NCI-H187 treated with DMSO at 0.1 percent for 48 hours (cell line): ENCODE results near the gene IGSF10.
"Not testable (repeated sequence)": the region's sequence is repeated elsewhere in the genome, so short reads cannot be mapped to it uniquely, and the experiment has no call there.

ENCODE experiments used
- DNase-seq: peaks from one replicate; lab custom pipeline; 2025; lab: John Stamatoyannopoulos, UW

The IGSF10 gene, protein sequence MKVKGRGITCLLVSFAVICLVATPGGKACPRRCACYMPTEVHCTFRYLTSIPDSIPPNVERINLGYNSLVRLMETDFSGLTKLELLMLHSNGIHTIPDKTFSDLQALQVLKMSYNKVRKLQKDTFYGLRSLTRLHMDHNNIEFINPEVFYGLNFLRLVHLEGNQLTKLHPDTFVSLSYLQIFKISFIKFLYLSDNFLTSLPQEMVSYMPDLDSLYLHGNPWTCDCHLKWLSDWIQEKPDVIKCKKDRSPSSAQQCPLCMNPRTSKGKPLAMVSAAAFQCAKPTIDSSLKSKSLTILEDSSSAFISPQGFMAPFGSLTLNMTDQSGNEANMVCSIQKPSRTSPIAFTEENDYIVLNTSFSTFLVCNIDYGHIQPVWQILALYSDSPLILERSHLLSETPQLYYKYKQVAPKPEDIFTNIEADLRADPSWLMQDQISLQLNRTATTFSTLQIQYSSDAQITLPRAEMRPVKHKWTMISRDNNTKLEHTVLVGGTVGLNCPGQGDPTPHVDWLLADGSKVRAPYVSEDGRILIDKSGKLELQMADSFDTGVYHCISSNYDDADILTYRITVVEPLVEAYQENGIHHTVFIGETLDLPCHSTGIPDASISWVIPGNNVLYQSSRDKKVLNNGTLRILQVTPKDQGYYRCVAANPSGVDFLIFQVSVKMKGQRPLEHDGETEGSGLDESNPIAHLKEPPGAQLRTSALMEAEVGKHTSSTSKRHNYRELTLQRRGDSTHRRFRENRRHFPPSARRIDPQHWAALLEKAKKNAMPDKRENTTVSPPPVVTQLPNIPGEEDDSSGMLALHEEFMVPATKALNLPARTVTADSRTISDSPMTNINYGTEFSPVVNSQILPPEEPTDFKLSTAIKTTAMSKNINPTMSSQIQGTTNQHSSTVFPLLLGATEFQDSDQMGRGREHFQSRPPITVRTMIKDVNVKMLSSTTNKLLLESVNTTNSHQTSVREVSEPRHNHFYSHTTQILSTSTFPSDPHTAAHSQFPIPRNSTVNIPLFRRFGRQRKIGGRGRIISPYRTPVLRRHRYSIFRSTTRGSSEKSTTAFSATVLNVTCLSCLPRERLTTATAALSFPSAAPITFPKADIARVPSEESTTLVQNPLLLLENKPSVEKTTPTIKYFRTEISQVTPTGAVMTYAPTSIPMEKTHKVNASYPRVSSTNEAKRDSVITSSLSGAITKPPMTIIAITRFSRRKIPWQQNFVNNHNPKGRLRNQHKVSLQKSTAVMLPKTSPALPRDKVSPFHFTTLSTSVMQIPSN (N-terminal part only)

DNA sequence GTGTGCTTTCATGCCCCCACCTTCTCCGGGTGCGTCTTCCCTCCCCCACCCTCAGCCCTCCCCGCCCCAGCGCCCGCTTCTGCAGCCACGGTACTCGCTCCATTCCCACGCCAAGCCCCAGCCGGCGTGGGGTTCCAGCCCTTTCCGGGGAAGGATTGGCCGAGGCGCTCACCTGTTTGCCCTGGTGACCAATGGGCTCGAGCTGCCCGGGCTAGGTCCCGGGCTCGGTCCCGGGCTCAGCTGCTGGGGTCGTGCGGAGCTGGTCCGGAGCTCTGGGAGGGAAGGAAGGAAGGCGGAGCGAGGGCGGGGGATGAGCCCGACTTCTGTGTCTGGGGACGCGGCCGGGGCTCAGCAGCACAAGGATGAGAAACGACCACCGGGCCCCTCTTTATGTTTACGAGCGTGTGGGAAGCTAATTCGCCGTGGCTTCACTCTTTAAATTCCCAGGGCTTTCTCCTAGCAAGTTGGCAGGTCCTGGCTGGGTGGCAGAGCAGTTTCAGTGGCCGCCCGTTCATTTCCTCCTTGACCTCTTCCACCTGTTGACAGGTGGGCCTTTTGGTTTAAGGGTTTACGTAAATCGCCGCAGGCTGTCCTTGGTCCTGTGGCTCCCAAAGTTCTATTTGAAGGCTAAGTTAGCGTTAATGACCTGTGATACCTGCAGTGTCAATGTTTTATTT, at the start of gene IGSF10:
TSS of gene IGSF10 (minus strand) at position 288 of the 677 bp plus-strand sequence. CDS start 2,352 bp downstream, outside the sequence.
- DNase-seq = no peak

DNA sequence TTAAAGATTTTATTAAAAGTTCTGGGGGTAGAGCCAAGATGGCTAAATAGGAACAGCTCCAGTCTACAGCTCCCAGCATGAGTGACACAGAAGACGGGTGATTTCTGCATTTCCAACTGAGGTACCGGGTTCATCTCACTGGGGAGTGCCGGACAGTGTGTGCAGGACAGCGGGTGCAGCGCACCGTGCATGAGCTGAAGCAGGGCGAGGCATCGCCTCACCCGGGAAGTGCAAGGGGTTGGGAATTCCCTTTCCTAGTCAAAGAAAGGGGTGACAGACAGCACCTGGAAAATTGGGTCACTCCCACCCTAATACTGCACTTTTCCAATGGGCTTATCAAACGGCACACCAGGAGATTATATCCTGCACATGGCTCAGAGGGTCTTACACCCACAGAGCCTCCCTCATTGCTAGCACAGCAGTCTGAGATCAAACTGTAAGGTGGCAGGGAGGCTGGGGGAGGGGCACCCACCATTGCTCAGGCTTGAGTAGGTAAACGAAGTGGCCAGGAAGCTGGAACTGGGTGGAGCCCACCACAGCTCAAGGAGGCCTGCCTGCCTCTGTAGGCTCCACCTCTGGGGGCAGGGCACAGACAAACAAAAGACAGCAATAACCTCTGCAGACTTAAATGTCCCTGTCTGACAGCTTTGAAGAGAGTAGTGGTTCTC, 48.7 kb upstream of the IGSF10 start:
- DNase-seq = not testable (repeated sequence)

DNA sequence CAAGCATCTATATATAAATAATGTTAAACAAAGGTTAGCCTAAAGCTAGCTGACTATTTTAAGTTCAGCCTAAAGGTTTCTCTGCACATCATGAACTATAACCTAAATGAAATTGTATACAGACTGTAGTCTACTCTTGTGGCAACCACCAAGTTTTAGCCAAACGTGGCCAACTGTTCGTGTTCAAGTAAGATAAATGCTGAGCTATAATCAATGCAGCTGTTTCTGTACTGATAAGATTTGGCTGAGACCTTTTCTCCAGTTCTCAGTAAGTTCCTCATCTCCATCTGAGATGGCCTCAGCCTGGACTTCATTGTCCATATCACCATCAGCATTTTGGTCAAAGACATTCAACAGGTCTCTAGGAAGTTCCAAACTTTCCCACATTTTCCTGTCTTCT, 43.7 kb upstream of the IGSF10 start:
- DNase-seq = no peak

DNA sequence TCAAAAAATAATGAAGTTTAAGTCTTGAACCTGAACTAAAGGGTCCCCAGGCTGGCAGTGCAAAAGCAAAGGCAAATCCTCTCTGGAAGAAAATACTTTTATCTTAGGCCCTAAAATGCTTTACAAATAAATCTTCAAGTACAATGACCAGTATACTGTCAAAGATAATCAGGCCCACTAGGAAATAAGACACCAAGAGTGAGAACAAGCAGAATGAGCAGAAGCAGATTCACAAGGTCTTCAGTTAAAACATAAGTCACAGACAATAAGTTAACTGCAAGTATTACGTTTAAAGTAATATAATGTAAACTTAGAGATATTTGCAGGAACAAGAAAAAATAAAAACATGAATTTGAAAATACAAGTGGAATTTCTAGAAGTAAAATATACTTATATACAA, 42.2 kb upstream of the IGSF10 start:
- DNase-seq = no peak

DNA sequence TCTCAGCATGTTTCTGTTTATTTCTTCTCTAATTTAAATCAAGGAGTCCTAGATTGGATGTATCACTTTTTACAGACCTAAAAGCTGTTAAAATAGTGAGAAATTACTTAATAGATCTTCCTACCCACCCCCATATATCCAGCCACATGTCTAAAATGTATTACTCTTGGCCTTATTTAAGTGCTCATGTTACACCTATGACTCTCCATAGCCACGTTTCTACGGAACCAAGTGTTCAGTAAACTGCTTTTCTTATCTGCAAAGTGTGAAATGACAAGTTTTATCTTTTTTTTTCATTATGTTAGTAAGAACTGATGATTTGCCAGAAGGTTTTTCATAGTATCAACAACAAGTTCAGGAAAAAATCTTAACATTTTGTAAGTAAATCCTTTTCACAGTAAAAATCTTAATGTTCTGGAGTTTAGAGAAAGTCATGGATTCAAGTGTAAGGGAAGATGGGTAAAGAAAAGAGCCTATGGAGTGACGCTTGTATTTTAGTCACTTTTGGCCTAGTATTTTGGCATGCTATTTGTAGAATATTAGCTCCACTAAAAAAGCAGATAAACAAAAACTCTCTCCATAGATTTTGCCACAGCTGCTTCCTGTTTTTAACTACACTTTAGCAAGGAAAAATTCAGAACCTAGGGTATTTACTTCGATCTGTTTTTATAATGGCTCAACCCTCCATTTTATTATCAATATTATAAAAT, 41.2 kb upstream of the IGSF10 start:
- no peak for DNase-seq

DNA sequence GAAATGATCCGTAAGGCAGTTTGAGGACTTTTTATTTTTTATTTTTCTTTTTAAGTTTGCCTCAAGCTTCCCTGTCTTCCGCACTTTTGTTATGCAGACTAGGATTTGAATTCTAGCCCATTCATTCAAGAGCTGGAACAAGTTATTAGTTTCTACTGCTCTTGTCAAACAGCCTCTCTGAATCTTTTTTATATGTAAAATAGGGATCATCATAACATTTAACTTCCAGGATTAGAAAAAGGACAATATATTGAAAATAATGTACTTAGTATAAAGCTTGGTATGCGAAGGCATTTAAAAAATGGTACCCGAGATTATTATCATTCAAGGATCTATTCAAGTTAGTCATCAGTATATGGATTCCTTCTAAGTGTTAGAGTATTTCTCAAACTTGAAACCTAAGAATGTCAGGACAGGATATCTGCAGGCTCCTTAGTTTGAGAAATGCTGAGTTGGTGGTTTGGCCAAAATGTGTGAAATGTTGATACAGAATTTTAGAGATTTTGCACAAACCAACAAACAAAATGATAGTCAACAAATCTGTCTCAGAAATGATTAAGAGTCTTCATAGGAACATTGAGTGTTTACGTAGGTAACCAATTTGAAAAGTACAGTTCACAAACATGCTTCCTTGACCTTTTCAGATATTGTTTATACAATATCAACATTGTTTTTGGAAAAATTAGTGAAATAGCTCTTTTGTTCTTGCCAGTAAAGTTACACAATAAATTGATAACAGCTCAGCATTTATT, 40.5 kb upstream of the IGSF10 start:
- DNase-seq = no peak

DNA sequence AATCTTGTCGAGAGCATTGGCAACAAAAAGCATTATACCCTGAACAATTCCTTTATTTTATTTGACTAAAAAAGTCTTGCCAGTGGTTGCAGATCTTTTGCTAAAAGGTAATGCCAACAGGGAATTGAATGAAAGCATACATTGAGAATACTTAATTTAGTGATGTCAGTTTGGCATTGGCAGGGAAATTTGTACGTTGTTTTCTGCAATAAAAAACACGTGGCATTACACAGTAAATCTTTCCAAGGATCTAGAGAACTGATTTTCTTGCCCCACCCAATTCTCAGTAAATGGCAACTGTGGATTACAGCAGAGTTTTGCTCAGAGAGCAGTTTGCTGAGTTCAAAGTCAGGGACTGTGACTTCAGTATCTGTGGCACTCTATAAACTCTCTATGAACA, 38.3 kb upstream of the IGSF10 start:
- DNase-seq = no peak

DNA sequence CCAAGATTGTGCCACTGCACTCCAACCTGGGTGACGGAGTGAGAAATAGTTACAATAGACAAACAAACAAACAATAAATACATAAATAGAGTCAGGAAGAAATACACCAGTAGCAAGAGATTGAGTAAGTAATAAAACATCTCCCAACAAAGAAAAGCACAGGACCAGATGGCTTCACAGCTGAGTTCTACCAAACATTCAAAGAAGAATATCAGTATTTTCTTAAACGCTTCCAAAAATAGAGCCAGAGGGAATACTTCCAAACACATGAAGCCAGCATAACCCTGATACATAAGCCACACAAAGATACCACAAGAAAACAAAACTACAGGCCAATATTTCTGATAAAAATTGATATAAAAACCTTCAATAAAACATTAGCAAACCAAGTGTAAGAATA, 30.7 kb upstream of the IGSF10 start:
- DNase-seq = no peak

DNA sequence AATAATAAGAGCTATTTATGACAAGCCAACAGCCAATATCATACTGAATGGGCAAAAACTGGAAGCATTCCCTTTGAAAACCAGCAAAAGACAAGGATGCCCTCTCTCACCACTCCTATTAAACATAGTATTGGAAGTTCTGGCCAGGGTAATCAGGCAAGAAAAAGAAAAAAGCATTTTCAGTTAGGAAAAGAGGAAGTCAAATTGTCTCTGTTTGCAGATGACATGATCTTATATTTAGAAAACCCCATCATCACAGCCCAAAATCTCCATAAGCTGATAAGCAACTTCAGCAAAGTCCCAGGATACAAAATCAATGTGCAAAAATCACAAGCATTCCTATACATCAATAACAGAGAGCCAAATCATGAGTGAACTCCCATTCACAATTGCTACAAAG, 27.0 kb upstream of the IGSF10 start:
- DNase-seq = not testable (repeated sequence)

DNA sequence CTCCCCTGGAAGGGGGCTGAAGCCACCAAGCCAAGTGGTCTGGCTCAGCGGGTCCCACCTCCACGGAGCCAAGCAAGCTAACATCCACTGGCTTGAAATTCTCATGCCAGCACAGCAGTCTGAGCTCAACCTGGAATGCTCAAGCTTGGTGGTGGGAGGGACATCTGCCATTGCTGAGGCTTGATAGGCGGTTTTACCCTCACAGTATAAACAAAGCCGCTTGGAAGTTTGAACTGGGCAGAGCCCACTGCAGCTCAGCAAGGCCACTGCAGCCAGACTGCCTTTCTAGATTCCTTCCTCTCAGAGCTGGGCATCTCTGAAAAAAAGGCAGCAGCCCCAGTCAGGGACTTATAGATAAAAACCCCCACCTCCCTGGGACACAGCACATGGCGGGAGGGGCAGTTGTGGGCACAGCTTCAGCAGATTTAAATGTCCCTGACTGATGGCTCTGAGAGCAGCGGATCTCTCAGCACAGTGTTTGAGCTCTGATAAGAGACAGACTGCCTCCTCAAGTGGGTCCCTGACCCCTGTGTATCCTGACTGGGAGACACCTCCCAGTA, 23.2 kb upstream of the IGSF10 start:
- no peak for DNase-seq

DNA sequence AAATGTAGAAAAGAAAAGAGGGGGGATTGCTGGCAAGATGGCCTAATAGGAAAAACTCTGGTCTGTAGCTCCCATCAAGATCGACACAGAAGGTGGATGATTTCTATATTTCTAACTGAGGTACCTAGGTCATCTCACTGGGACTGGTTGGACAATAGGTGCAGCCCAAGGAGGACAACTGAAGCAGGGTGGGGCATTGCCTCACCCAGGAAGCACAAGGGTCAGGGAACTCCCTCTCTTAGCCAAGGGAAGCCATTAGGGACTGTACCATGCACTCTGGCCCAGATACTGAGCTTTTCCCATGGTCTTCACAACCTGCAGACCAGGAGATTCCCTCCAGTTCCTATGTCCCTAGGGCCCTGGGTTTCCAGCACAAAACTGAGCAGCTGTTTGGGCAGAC, 22.6 kb upstream of the IGSF10 start:
- no peak for DNase-seq

DNA sequence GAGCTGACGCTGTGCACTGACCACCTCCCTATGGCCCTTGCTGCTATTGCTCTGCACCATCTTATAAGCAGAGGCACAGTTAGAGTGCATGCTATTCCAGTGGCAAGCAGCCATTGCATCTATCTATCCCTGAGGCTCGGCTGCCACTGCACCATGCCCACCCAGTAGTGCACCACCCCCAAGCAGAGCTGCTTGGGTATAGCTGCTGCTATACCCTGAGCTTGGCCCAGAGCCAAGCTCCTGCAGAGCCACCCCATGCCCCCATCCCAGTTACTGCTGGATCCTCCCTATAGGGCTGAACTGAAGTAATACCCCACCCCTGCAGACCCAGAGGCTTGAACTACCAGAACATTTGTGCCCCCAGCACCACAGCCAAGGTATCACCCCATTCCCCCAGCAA, 19.6 kb upstream of the IGSF10 start:
- DNase-seq = no peak

DNA sequence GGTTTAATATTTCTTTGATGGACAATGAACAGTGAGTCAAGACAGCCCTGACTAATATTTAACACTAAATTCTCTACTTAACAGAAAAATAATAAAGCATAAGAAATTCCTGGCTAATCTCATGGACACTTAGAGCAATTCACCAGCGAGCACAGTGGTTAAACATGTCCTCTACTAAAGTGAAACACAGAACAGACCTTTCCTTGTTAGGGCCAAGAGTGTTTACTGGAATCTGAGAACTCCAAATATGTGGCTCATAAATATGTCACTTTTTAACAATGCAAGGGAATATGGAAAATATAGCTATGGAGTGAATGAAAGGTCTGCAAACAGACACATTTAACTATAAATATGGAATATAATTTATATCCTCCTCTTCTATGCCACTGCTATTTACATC, 18.6 kb upstream of the IGSF10 start:
- DNase-seq = no peak

DNA sequence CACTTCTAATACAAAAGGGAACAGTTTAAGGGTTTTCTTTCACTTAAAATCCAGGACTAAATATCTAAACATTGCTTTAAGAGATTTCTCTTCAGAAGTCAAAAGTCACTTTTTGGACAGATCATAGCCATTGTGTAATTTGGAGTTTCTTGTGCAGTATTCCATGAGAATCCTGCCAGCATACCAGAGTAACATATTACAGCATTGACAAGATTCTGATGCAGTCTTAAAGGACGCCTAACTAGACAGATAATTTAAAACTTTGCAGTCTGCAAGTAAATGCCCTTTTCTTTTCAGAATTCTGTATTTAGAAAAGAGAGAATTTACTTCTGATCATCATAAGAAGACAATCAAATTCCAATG, 17.5 kb upstream of the IGSF10 start:
- no peak for DNase-seq

DNA sequence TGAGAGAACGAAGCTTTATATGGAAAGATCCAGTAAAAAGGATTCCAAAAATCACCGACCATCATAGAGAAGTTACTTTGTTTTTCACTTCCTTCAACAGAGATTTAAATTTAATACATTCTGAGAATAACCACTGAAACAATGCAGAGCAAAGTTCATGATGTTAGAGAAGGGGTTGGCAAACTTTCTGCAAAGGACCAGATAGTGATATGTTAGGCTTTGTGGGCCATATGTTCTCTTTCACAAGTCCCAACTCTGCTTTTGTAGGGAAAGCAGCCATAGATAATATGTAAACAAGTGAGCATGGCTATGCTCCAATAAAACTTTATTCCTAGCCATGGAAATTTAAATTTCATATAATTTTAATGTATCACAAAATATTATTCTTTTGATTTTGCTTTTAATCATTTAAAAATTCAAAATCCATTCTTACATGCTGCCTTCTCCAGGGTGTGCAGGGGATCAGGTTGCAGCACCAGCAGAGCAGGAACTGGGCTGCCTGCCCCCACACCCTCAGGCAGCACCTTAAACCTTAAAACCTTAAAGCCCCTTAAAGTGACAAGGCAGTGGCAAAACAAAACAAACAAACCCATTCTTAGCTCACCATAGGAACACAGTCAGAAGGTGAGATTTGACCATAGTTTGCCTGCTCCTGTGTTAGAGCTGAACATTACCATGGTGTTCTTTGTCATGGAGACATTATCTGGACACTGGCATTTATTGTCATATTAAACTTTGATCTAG, 16.9 kb upstream of the IGSF10 start:
- DNase-seq = no peak

DNA sequence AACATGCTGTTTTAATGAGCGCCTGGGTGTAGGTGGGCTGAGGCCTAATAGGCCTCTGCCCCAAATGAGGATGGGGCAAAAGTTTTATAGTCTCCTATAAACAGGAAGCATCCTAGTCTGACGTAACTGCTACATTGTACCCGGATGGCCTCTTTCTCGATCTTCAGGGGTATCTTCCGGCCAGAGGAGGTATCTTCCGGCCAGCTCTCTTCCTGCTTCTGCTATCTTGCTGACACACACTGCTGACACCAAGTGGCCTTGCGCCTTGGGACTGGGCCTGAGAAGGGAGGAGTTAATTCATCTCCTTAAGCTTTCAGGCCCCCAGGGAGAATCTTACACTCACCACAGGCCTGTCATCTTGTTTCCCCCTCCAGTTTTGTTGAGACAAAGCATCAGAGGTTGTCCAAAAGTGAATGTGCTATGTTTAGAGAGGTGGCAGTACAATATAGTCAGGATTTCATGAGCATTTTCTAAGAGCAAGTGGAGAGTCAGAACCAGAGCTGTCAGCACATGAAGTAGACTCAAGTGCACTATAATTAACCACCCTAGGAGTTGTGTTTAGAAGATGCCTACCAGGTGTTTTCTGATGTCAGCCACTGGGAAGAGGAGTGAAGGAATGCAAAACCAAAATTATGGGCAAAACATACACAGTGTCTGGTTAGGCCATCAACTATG, 15.6 kb upstream of the IGSF10 start:
- no peak for DNase-seq

DNA sequence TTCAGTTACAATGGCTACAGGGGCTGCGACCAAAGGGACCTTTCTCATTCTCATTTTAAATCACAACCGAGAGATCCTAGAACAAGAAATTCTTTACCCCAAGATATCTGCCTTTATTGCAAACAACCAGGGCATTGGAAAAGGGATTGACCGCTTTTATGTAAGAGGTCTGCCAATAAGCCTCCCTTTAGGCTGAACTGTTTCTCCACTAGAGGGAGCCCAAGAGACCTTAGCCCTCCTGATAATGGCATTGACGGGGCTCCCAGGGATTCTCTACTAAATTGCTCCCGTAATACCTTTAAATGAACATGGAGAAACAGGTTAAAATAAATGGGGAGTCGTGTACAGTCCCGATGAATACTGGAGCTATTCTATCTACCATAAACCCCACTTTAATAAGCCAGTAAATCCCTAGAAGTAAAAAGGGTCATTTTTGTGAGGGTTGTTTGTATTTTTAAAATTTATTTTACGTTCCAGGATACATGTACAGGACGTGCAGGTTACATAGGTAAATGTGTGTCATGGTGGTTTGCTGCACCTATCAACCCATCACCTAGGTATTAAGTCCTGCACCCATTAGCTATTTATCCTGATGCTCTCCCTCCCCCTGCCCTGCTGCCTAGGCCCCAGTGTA, 7.5 kb upstream of the IGSF10 start:
- no peak for DNase-seq

DNA sequence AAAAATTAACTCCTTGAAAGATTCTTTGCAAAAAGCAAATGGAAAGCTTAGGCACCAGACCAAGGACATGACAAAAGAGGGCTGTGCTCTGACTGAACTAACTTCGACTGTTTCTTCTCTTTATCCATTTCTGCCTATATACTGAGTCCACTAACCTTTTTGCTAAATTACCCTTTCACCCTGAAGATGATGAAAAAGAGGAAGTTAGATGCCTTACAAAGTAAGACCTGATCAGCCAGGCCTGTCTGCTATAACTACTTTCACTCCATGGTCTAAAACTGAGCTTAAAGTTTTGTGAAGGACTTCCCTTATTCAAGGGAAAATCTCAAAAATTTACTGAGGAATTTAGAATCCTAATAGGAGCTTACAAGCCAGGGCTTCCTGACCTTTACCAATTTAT, 6.2 kb upstream of the IGSF10 start:
- no peak for DNase-seq
